Activated CD8-positive, alpha-beta T cell treated with anti-CD3 and anti-CD28 coated beads, Interleukin-2, amount 10 ng/mL, durations not matched to agents 7 days and 5 days (primary cell): ENCODE data around the gene NR6A1. TPM values are rescaled to one million over a fixed set of nuclear protein-coding genes. Genes with fewer than 3 reads are reported as not detected.
A peak's percentile ranks its signal among the peaks of the same experiment; 100 is the strongest.
"Not testable (repeated sequence)": the region's sequence is repeated elsewhere in the genome, so short reads cannot be mapped to it uniquely, and the experiment has no call there.

Experiments used
- ATAC-seq: fragments of 150-1000 bp; cut with Tn5 transposase; one replicate; pipeline ENCODE4 v1.10.0; 2021; ENCODE audit warnings: moderate library complexity
- CTCF ChIA-PET: fragments of 350-600 bp; sonication (Branson Sonifier 250); formaldehyde crosslinking; loops from one replicate; lab custom pipeline; 2021; ENCODE audit warnings: antibody characterized with exemption; lab: Charles Lee
- POLR2A ChIA-PET: fragments of 350-600 bp; sonication (Branson Sonifier 250); formaldehyde crosslinking; loops from one replicate; lab custom pipeline; 2021; ENCODE audit warnings: antibody characterized with exemption; lab: Charles Lee
- DNase-seq: peaks from one replicate; pipeline ENCODE4 v3.0.0-alpha.2; 2020
- H3K27ac Mint-ChIP-seq: one replicate; pipeline ENCODE4 v1.8.0; 2021; ENCODE audit warnings: mild to moderate bottlenecking, mixed read lengths
- H3K27me3 Mint-ChIP-seq: one replicate; pipeline ENCODE4 v1.8.0; 2021; ENCODE audit warnings: low read depth, mixed read lengths
- H3K36me3 Mint-ChIP-seq: one replicate; pipeline ENCODE4 v1.8.0; 2021; ENCODE audit warnings: low read depth, mixed read lengths
- H3K4me1 Mint-ChIP-seq: one replicate; pipeline ENCODE4 v1.8.0; 2021; ENCODE audit warnings: low read depth, mixed read lengths
- H3K4me3 Mint-ChIP-seq: one replicate; pipeline ENCODE4 v1.8.0; 2021; ENCODE audit warnings: mild to moderate bottlenecking, mixed read lengths
- H3K9me3 Mint-ChIP-seq: one replicate; pipeline ENCODE4 v1.8.0; 2022; ENCODE audit warnings: mixed read lengths; ENCODE audit not compliant: insufficient read depth
- total RNA-seq, 2 experiments: library from RNA; stranded (reverse); gene quantifications; one replicate each; pipeline ENCODE4 v1.2.3, GENCODE V29; 2021

NR6A1 gene
- total RNA-seq, 2 experiments from 2014 or later: 0.18 to 0.26 TPM

- H3K4me3 Mint-ChIP-seq: peak overlapping the region; percentile 82
Observed at GRCh38 chr9:124772877-124773276, 1.8 kb upstream of the NR6A1 start.

GRCh38 chr9:124771867-124772679, 962 bp upstream of the NR6A1 start:
- CTCF ChIA-PET: interaction anchor here (0.6 to 12.6 kb wide), 20 partner anchors 10 to 605 kb away, joined by 3 to 316 read pairs (median 4); partner anchors contain the start of genes ARPC5L, RPL35, SCAI and WDR38
- no peak overlapping the region for H3K27ac Mint-ChIP-seq
- DNase-seq (peak; percentile 45), ATAC-seq (no peak)
- peak overlapping the region; percentile 82 for H3K4me3 Mint-ChIP-seq
- peaks cover 53% of the 10 kb centered on the region for H3K4me1 Mint-ChIP-seq
- H3K9me3 Mint-ChIP-seq: no peaks in the 10 kb centered on the region
- POLR2A ChIA-PET: interaction anchor here (0.6 to 1.4 kb wide), 3 partner anchors 82 to 967 kb away, joined by 3 to 7 read pairs (median 4); partner anchors contain the start of genes ARPC5L, RPL35 and WDR38
- H3K36me3 Mint-ChIP-seq: peaks cover 1% of the 10 kb centered on the region
- H3K27me3 Mint-ChIP-seq: peaks cover 56% of the 10 kb centered on the region

More at GRCh38 chr9:124772877-124773276, 1.8 kb upstream of the NR6A1 start:
- not testable (repeated sequence) for ATAC-seq, H3K9me3 Mint-ChIP-seq, H3K27ac Mint-ChIP-seq, H3K36me3 Mint-ChIP-seq, DNase-seq
- CTCF ChIA-PET: interaction anchor here (0.6 to 12.6 kb wide), 16 partner anchors 9 to 1140 kb away, joined by 3 to 316 read pairs (median 4); partner anchors contain the start of genes ARPC5L, RPL35, SCAI and WDR38
- Mint-ChIP-seq H3K27me3 (peaks cover 53% of the 10 kb centered on the region), H3K4me1 (peaks cover 53% of the 10 kb centered on the region)
- POLR2A ChIA-PET: interaction anchor here (0.6 to 1.4 kb wide), 3 partner anchors 81 to 426 kb away, joined by 3 to 7 read pairs (median 4); partner anchors contain the start of genes ARPC5L, RPL35 and WDR38

GRCh38 chr9:124770359-124771020, 621 bp downstream of the NR6A1 start:
- Mint-ChIP-seq H3K4me3 (peak overlapping the region; percentile 77), H3K27ac (no peak overlapping the region), H3K9me3 (no peaks in the 10 kb centered on the region), H3K27me3 (peaks cover 57% of the 10 kb centered on the region), H3K4me1 (peaks cover 44% of the 10 kb centered on the region), H3K36me3 (peaks cover 1% of the 10 kb centered on the region)
- no peak for ATAC-seq
- peak; percentile 38 for DNase-seq
- ChIA-PET CTCF (interaction anchor here (0.8 to 12.6 kb wide), 10 partner anchors 12 to 468 kb away, joined by 3 to 316 read pairs (median 4); partner anchors contain the start of genes ARPC5L, RPL35 and WDR38), POLR2A (interaction anchor here (1.0 to 1.2 kb wide), 2 partner anchors 82 to 471 kb away, joined by 3 to 6 read pairs; partner anchors contain the start of gene HSPA5)

- Mint-ChIP-seq H3K27me3 (peaks cover 60% of the 10 kb centered on the region), H3K9me3 (no peaks in the 10 kb centered on the region), H3K4me1 (peaks cover 44% of the 10 kb centered on the region), H3K4me3 (peak overlapping the region; percentile 77), H3K36me3 (peaks cover 1% of the 10 kb centered on the region), H3K27ac (no peak overlapping the region)
- DNase-seq (no peak), ATAC-seq (no peak)
- ChIA-PET POLR2A (interaction anchor here (1.0 to 1.2 kb wide), 2 partner anchors 82 to 472 kb away, joined by 3 to 6 read pairs; partner anchors contain the start of gene HSPA5), CTCF (interaction anchor here (0.9 to 12.6 kb wide), 5 partner anchors 7 to 218 kb away, joined by 3 to 316 read pairs (median 7); partner anchors contain the start of genes ARPC5L, OLFML2A, RPL35 and WDR38)
Observed at GRCh38 chr9:124769549-124770358, 1.4 kb downstream of the NR6A1 start.

GRCh38 chr9:124768750-124769548, 2.2 kb downstream of the NR6A1 start:
- CTCF ChIA-PET: interaction anchor here (0.7 to 12.6 kb wide), 5 partner anchors 8 to 217 kb away, joined by 3 to 316 read pairs (median 4); partner anchors contain the start of genes ARPC5L, OLFML2A, RPL35 and WDR38
- no peak for DNase-seq
- no peaks in the 10 kb centered on the region for H3K9me3 Mint-ChIP-seq
- H3K4me1 Mint-ChIP-seq: peaks cover 36% of the 10 kb centered on the region
- H3K36me3 Mint-ChIP-seq: peaks cover 1% of the 10 kb centered on the region
- H3K4me3 Mint-ChIP-seq: peak overlapping the region; percentile 77
- POLR2A ChIA-PET: no interaction called here
- H3K27ac Mint-ChIP-seq: no peak overlapping the region
- peaks cover 60% of the 10 kb centered on the region for H3K27me3 Mint-ChIP-seq
- no peak for ATAC-seq

GRCh38 chr9:124768334-124768733, 2.8 kb downstream of the NR6A1 start:
- ATAC-seq: no peak
- Mint-ChIP-seq H3K27me3 (peaks cover 58% of the 10 kb centered on the region), H3K27ac (no peak overlapping the region), H3K9me3 (no peaks in the 10 kb centered on the region), H3K4me3 (no peak overlapping the region), H3K36me3 (peaks cover 1% of the 10 kb centered on the region), H3K4me1 (peaks cover 30% of the 10 kb centered on the region)
- POLR2A ChIA-PET: no interaction called here
- DNase-seq: no peak
- CTCF ChIA-PET: interaction anchor here (0.7 to 12.6 kb wide), 4 partner anchors 84 to 216 kb away, joined by 3 to 316 read pairs (median 6); partner anchors contain the start of genes ARPC5L, RPL35 and WDR38

- H3K9me3 Mint-ChIP-seq: no peaks in the 10 kb centered on the region
- CTCF ChIA-PET: interaction anchor here (6.0 to 12.6 kb wide), 2 partner anchors 85 kb away, joined by 35 to 316 read pairs; partner anchors contain the start of gene WDR38
- H3K36me3 Mint-ChIP-seq: peaks cover 1% of the 10 kb centered on the region
- H3K4me1 Mint-ChIP-seq: peaks cover 29% of the 10 kb centered on the region
- no peak for DNase-seq
- no peak overlapping the region for H3K27ac Mint-ChIP-seq
- H3K4me3 Mint-ChIP-seq: no peak overlapping the region
- no peak for ATAC-seq
- POLR2A ChIA-PET: no interaction called here
- H3K27me3 Mint-ChIP-seq: peaks cover 61% of the 10 kb centered on the region
Observed at GRCh38 chr9:124767821-124768220, 3.3 kb downstream of the NR6A1 start.

- H3K27me3 Mint-ChIP-seq: peaks cover 63% of the 10 kb centered on the region
- H3K9me3 Mint-ChIP-seq: no peaks in the 10 kb centered on the region
- no peak overlapping the region for H3K4me3 Mint-ChIP-seq
- no peak for ATAC-seq
- peaks cover 21% of the 10 kb centered on the region for H3K4me1 Mint-ChIP-seq
- H3K36me3 Mint-ChIP-seq: peaks cover 1% of the 10 kb centered on the region
- CTCF ChIA-PET: interaction anchor here (0.7 to 6.0 kb wide), 7 partner anchors 10 to 151 kb away, joined by 3 to 35 read pairs (median 5); partner anchors contain the start of gene WDR38
- DNase-seq: no peak
- H3K27ac Mint-ChIP-seq: no peak overlapping the region
- POLR2A ChIA-PET: no interaction called here
Observed at GRCh38 chr9:124766815-124767554, 4.1 kb downstream of the NR6A1 start.

- H3K9me3 Mint-ChIP-seq: no peaks in the 10 kb centered on the region
- peaks cover 15% of the 10 kb centered on the region for H3K4me1 Mint-ChIP-seq
- DNase-seq (no peak), ATAC-seq (no peak)
- H3K36me3 Mint-ChIP-seq: peaks cover 1% of the 10 kb centered on the region
- H3K4me3 Mint-ChIP-seq: no peak overlapping the region
- H3K27me3 Mint-ChIP-seq: peaks cover 67% of the 10 kb centered on the region
- ChIA-PET CTCF (interaction anchor here (0.7 to 6.0 kb wide), 9 partner anchors 9 to 151 kb away, joined by 3 to 35 read pairs (median 5); partner anchors contain the start of gene WDR38), POLR2A (no interaction called here)
- H3K27ac Mint-ChIP-seq: no peak overlapping the region
Observed at GRCh38 chr9:124766326-124766725, 4.8 kb downstream of the NR6A1 start.
